Hematopoietic multipotent progenitor cell treated with erythropoietin and hydrocortisone succinate and interleukin-3 and kit ligand, for 8 days (in vitro differentiated cells): ENCODE results near the gene KRI1.
"Not testable (repeated sequence)": the region's sequence is repeated elsewhere in the genome, so short reads cannot be mapped to it uniquely, and the experiment has no call there.

Experiments
- DNase-seq: peaks from one replicate; pipeline ENCODE4 v3.0.0-alpha.2; 2015

Gene KRI1

GRCh38 chr19:10575011-10575716 lies 9.4 kb upstream of the KRI1 start:
- no peak for DNase-seq

DNA sequence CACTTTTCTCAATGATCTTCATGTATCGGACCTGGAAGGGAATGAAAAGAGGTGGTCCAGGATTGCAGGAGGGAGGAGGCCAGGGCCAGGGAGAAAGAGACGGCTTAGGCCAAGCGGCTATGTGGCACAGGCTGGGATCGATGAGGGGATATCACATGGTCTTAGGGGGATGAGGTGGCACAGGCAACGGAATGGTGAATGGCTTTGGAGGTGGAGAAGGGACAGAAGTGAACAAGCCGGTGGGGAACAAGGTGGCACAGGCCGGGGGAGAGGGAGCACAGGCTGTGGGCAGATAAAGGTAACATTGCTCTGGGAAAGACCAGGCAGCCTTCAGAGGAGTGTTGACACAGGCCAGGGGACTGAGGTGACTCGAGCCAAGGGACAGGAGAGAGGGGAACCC lies 8.7 kb upstream of the KRI1 start:
- DNase-seq: no peak

DNA sequence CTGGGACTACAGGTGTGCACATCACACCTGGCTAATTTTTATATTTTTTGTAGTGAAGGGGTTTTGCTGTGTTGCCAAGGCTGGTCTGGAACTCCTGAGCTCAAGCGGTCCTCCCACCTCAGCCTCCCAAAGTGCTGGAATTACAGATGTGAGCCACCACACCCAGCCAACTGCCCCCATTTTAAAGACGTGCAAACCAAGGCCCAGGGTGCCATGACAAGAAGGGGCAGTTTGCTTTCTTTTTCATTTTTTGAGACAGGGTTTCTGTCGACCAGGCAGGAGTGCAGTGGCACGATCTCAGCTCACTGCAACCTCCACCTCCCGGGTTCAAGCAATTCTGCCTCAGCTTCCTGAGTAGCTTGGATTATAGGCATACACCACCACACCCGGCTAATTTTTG lies 8.0 kb upstream of the KRI1 start:
- DNase-seq: not testable (repeated sequence)

- peak; percentile 99 for DNase-seq
Observed at GRCh38 chr19:10568826-10569651, 3.2 kb upstream of the KRI1 start, which contains the start of gene CDKN2D. TSS of gene CDKN2D (minus strand) at chr19:10568979. CDS start at chr19:10568653, 326 bp downstream.

GRCh38 chr19:10568062-10568825 lies 2.4 kb upstream of the KRI1 start:
- no peak for DNase-seq

DNA sequence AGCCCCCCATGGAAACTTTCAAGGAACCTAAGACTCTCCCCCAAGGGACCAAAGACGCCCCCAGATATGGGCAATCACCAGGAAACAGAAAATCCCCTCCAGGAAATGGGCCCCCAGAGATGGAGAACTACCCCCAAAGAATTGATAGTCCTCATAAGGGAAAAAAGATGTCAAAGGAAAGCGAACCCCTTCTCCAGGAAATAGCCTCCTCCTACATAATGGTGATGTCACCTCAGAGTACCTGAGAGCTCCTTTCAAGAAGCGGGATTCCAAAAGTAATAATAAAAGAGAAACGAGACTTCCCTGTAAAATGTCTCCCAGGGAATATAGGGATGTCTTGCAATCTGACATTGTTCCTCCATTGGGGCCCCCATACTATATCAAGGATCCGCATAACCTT lies 1.8 kb upstream of the KRI1 start:
- no peak for DNase-seq

GRCh38 chr19:10566658-10567410 lies 1.0 kb upstream of the KRI1 start:
- DNase-seq: peak; percentile 27

GRCh38 chr19:10566408-10566657 lies 523 bp upstream of the KRI1 start:
- peak; percentile 24 for DNase-seq

DNA sequence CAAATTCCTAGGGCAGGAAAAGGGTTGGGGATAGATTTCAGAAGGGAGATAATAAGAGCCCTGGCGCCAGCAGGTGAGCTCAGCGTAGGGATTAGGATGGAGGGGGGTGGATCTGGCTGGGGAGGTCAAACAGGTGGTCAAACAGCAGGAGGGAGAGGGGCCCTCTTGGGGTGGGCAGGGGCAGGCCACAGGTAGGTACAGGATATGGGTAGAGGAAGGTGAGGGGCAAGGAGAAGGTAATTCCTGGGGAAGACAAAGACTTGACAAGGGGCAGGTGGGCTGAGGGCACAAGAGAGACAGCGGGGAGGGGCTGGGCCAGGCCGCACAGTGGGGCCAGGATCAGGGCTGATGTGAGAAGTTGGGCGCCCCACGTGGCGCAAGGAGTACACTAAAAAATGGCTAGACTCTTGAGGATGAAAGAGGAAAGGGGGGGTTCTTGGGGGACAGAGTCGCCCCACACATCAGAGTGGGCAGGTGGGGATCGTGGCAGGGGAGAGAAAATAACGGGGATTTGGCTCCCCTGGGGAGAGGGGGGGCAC lies 713 bp downstream of the KRI1 start:
- DNase-seq: peak; percentile 85

DNA sequence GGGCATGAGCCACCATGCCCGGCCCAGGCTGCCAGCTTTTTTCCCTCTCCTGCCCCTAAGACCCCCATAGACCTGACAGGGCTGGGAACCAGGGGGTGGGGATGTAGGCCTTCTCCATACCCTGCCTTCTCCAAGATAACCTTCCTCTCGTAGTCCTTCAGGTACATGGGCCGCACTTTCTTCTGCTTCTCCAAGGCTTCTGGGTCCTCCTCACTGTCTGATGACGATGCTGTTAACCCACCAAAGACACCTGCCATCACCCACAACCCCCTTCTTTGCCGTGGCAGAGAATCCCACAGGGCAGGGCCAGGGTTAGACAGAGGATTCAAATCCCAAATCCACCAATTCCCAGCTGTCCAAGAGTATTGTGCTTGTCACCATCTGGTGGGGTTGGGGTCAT lies 3.2 kb downstream of the KRI1 start:
- DNase-seq: no peak

DNA sequence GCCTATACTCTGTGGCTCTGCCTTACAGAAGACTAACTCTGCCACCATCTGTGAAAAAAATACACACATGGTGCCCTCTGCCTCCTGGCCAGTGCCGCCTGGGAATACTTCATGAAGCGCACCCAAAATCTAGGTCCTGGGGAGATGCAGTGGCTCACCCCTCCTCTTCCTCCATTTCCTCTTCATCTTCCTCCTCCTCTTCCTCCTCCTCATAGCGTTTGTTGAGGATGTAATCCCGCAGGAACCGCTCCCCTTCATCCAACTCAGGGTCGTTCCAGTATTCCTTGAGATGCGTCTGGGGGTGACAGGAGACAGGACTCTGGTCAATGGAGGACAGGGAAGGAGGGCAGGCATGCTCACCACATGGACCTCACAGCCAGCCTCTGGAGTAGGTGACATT lies 5.7 kb downstream of the KRI1 start:
- no peak for DNase-seq

DNA sequence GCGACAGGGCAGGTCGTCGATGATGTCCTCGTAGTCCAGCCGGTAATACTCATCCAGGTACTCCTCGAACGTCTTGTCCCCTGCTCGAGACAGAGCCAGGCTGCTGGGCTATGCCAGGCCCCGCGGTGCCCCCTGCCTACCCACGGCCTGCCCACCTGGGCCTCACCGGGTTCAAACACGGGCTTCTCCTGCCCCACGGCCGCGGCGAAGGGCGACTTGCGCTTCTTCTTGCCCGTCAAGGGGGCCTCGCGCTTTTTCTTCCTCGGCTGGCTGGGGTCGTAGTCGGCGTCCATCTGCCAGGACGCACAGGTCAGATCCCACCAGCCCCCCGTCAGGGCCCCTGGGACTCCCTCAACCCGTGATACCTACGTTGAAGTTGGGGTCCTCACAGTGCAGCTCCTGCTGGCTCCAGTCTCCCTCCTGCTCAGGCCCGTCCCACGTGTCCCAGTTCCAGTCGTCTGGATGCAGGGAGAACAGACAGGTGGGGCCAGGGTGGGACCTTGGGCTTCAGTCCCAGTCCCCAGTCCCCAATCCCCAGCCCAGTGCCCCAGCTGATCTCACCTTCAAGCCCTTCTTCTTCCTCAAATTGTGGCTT lies 8.1 kb downstream of the KRI1 start:
- DNase-seq: no peak

GRCh38 chr19:10555610-10555973 lies 10.2 kb downstream of the KRI1 start:
- DNase-seq: no peak

GRCh38 chr19:10554760-10555609 lies 10.8 kb downstream of the KRI1 start:
- no peak for DNase-seq

GRCh38 chr19:10553943-10554381 lies 11.8 kb downstream of the KRI1 start:
- peak; percentile 34 for DNase-seq

DNA sequence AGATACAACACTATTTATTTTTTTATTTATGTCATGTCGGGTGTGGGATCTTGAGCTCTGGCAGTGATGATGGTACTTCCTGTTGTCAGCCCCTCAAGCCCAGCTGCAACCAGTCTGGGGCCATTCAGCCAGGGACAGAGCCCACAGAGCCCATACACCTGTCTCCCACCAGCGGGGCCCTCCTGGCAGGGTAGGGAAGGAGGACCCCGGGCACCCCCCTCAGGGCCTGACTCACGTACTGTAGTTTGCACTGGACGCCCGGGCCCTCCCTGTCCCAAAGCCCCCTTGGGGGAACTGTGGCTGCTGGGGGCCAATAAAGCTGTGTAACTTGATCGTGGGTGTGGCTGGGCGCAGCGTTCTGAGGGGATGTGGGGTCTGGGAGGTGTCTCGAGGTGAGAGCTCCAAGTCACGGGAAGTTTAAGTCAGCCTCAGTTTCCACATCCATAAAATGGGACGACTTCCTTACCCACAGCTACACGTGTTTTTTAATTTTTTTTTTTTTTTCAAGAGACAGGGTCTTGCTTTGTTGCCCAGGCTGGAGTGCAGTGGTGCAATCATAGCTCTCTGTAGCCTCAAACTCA lies 12.6 kb downstream of the KRI1 start:
- no peak for DNase-seq

DNA sequence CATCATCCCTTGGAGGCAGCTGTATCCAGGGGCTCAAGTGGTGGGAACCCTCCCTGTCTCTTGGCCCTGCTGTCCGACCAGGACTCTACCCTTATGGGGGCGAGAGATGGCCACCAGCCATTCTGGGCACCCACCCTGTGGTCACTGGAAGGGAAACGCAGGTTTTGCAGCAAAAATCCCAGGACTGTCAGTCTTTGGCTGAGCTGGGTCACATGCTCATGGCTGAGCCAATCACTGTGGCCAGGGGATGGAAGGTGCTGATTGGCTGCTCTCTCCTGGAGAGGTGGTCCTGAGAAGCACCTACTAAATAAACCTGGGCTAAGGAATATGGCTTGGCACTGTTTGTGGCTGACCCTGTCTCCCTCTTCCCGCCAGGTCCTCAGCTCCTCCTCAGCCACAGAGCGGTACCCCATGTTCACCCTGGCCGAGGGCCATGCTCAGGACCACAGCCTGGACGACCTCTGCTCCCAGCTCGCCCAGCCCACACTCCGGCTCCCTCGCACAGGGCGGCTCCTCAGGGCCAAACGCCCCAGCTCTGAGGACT lies 13.2 kb downstream of the KRI1 start:
- peak; percentile 67 for DNase-seq

DNA sequence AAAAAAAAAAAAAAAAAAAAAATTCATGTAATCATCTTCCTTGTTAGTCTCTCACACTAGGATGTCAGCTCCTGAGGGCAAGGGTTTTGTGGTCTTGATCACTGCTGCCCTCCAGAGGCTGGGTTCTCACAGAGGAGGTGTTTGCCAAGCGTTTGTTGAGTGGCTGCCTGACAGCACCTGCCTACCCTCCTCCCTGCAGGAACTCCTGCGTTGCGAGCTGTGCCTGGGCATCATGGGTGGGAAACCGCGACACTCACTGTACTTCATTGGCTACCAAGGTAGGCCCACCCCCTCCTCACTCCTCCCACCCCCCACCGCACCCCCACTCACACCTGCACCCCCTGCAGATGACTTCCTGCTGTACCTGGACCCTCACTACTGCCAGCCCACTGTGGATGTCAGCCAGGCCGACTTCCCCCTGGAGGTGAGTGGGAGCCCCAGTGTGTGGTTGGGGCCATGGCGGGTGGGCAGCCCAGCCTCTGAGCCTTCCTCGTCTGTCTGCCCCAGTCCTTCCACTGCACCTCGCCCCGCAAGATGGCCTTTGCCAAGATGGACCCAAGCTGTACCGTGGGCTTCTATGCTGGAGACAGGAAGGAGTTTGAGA lies 14.0 kb downstream of the KRI1 start:
- DNase-seq: peak; percentile 82

GRCh38 chr19:10551006-10551405 lies 14.8 kb downstream of the KRI1 start:
- not testable (repeated sequence) for DNase-seq

DNA sequence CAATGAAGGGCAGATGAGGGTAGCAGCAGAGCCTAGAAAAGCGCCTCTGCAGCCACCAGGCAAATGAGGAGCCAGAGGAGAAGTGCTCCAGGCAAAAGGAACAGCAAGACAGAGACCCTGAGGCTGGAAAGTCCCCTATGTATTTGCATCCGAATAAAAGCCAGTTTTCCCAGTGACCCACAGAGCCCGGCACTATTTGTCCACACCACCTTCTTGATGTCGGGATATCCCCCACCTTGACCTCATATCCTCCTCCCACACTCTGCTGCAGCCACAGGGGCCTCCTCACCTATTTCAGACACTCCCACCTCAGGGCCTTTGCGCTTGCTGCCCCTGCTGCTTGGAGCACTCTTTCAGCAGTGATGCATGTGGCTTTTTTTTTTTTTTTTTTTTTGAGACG lies 15.5 kb downstream of the KRI1 start:
- DNase-seq: no peak
